ENCODE measurements around the gene GNB5.

The GNB5 gene

DNA sequence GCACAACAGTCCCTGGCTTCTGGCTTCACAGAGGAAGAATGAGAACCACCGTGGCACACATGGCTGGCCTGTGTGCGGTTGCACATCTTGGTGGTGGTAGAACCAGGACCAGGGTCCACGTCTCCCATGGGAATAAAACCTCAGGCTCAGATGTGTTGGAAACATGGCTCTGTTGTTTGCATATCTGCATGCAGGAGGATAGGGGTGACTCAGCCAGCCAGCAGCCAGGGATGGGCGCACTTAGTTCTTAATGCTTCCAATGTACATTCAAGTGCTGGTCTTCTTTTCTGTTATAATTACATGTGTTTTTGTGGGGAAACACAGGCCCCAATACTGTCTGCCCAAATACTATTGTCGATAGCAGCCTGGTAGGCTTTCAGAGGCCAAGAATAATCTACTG, 42.8 kb downstream of the GNB5 start:
- Histone ChIP-seq H3K36me3 (ENCODE audit: control insufficient read depth in 5 of 5, insufficient read depth in 5 of 5, low read length in 5 of 5) (peaks cover 0 to 31% (median 19%) of the 10 kb centered on the region in 5 donors), H3K27me3 (ENCODE audit: control insufficient read depth in 5 of 5, insufficient read depth in 4 of 5, low read length in 5 of 5) (no peaks in the 10 kb centered on the region), H3K4me3 (ENCODE audit: low read depth in 1 of 5, low read length in 5 of 5) (no peak overlapping the region), H3K9ac (ENCODE audit: low read length in 5 of 5) (no peak overlapping the region), H3K27ac (ENCODE audit: low read depth, low read length) (no peak overlapping the region), H3K4me1 (ENCODE audit: control insufficient read depth in 5 of 5, insufficient read depth in 5 of 5, low read length in 5 of 5) (peaks cover 0 to 4% (median 0%) of the 10 kb centered on the region in 5 donors), H3K9me3 (ENCODE audit: control insufficient read depth in 5 of 5, low read length in 5 of 5) (no peaks in the 10 kb centered on the region)

- Histone ChIP-seq H3K4me3 (ENCODE audit: low read depth in 1 of 5, low read length in 5 of 5) (no peak overlapping the region), H3K9ac (ENCODE audit: low read length in 5 of 5) (no peak overlapping the region), H3K27ac (ENCODE audit: low read depth, low read length) (no peak overlapping the region), H3K36me3 (ENCODE audit: control insufficient read depth in 5 of 5, insufficient read depth in 5 of 5, low read length in 5 of 5) (peaks cover 0 to 27% (median 19%) of the 10 kb centered on the region in 5 donors), H3K27me3 (ENCODE audit: control insufficient read depth in 5 of 5, insufficient read depth in 4 of 5, low read length in 5 of 5) (no peaks in the 10 kb centered on the region), H3K9me3 (ENCODE audit: control insufficient read depth in 5 of 5, low read length in 5 of 5) (no peaks in the 10 kb centered on the region), H3K4me1 (ENCODE audit: control insufficient read depth in 5 of 5, insufficient read depth in 5 of 5, low read length in 5 of 5) (peaks cover 0 to 4% (median 0%) of the 10 kb centered on the region in 5 donors)
These were observed 44.4 kb downstream of the GNB5 start for GRCh38 chr15:52146776-52147175.

DNA sequence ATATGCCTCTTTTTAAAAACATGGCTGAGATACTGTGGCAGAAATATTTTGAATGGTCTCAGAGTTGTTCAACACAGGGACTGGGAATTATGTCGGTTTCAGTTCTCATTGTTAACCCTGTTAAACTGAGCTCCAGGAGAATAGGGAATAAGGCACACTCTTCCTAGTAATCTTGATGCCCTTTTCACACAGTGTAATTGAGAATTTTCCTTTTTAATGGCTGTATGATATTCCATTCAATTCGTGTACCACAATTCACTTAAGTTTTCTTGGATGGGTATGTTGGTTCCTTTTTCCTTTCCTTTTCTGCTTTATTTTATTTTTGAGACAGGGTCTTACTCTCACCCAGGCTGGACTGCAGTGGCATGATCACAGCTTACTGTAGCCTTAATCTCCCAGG, 44.9 kb downstream of the GNB5 start:
- H3K27me3 ChIP-seq (ENCODE audit: control insufficient read depth in 5 of 5, insufficient read depth in 4 of 5, low read length in 5 of 5): no peaks in the 10 kb centered on the region
- H3K27ac ChIP-seq (ENCODE audit: low read depth, low read length): no peak overlapping the region
- H3K4me1 ChIP-seq (ENCODE audit: control insufficient read depth in 5 of 5, insufficient read depth in 5 of 5, low read length in 5 of 5): peaks cover 0 to 4% (median 0%) of the 10 kb centered on the region in 5 donors
- no peak overlapping the region for H3K9ac ChIP-seq (ENCODE audit: low read length in 5 of 5)
- peaks cover 0 to 24% (median 16%) of the 10 kb centered on the region in 5 donors for H3K36me3 ChIP-seq (ENCODE audit: control insufficient read depth in 5 of 5, insufficient read depth in 5 of 5, low read length in 5 of 5)
- H3K9me3 ChIP-seq (ENCODE audit: control insufficient read depth in 5 of 5, low read length in 5 of 5): no peaks in the 10 kb centered on the region
- no peak overlapping the region for H3K4me3 ChIP-seq (ENCODE audit: low read depth in 1 of 5, low read length in 5 of 5)

- Histone ChIP-seq H3K9ac (ENCODE audit: low read length in 5 of 5) (no peak overlapping the region), H3K27ac (ENCODE audit: low read depth, low read length) (no peak overlapping the region), H3K36me3 (ENCODE audit: control insufficient read depth in 5 of 5, insufficient read depth in 5 of 5, low read length in 5 of 5) (peaks cover 0 to 16% (median 11%) of the 10 kb centered on the region in 5 donors), H3K4me1 (ENCODE audit: control insufficient read depth in 5 of 5, insufficient read depth in 5 of 5, low read length in 5 of 5) (peaks cover 0 to 5% (median under 1%) of the 10 kb centered on the region in 5 donors), H3K27me3 (ENCODE audit: control insufficient read depth in 5 of 5, insufficient read depth in 4 of 5, low read length in 5 of 5) (no peaks in the 10 kb centered on the region), H3K4me3 (ENCODE audit: low read depth in 1 of 5, low read length in 5 of 5) (no peak overlapping the region), H3K9me3 (ENCODE audit: control insufficient read depth in 5 of 5, low read length in 5 of 5) (no peaks in the 10 kb centered on the region)
These were observed 46.5 kb downstream of the GNB5 start for GRCh38 chr15:52144656-52145178.

DNA sequence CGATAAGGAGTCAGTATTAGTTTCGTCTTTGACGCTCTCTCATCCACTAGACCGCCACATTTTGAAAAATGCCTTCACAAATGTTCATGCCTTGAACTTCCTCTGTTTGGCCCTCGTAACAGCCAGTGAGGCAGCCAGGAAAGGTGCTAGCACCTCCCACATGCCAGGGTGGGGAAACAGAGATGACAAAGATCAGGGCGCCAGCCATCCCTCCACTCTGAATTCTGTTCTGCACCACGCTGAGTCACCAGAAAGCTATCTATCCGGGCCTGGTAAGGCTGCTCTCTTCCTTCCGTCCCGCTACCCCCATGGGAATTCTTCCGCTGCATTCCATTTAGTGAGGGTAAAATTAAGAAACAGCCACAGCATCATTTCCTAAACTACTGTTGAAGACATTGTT, 47.3 kb downstream of the GNB5 start:
- Histone ChIP-seq H3K36me3 (ENCODE audit: control insufficient read depth in 5 of 5, insufficient read depth in 5 of 5, low read length in 5 of 5) (peaks cover 0 to 9% (median 4%) of the 10 kb centered on the region in 5 donors), H3K9me3 (ENCODE audit: control insufficient read depth in 5 of 5, low read length in 5 of 5) (no peaks in the 10 kb centered on the region)

GRCh38 chr15:52140646-52141045, 50.5 kb downstream of the GNB5 start:
- Histone ChIP-seq H3K36me3 (ENCODE audit: control insufficient read depth in 5 of 5, insufficient read depth in 5 of 5, low read length in 5 of 5) (peaks cover 0 to 5% (median 0%) of the 10 kb centered on the region in 5 donors), H3K9me3 (ENCODE audit: control insufficient read depth in 5 of 5, low read length in 5 of 5) (no peaks in the 10 kb centered on the region), H3K4me3 (ENCODE audit: low read depth in 1 of 5, low read length in 5 of 5) (no peak overlapping the region), H3K9ac (ENCODE audit: low read length in 5 of 5) (no peak overlapping the region), H3K4me1 (ENCODE audit: control insufficient read depth in 5 of 5, insufficient read depth in 5 of 5, low read length in 5 of 5) (peaks cover 2 to 33% (median 26%) of the 10 kb centered on the region in 5 donors), H3K27me3 (ENCODE audit: control insufficient read depth in 5 of 5, insufficient read depth in 4 of 5, low read length in 5 of 5) (no peaks in the 10 kb centered on the region), H3K27ac (ENCODE audit: low read depth, low read length) (no peak overlapping the region)

More for the DNA sequence above, 47.3 kb downstream of the GNB5 start:
- Histone ChIP-seq H3K4me1 (ENCODE audit: control insufficient read depth in 5 of 5, insufficient read depth in 5 of 5, low read length in 5 of 5) (peaks cover 0 to 11% (median 6%) of the 10 kb centered on the region in 5 donors), H3K4me3 (ENCODE audit: low read depth in 1 of 5, low read length in 5 of 5) (no peak overlapping the region), H3K27me3 (ENCODE audit: control insufficient read depth in 5 of 5, insufficient read depth in 4 of 5, low read length in 5 of 5) (no peaks in the 10 kb centered on the region), H3K9ac (ENCODE audit: low read length in 5 of 5) (no peak overlapping the region), H3K27ac (ENCODE audit: low read depth, low read length) (no peak overlapping the region)

- Histone ChIP-seq H3K9ac (ENCODE audit: low read length in 5 of 5) (peak overlapping the region in 2 of 5 donors; percentile 21 to 41), H3K4me3 (ENCODE audit: low read depth in 1 of 5, low read length in 5 of 5) (no peak overlapping the region), H3K9me3 (ENCODE audit: control insufficient read depth in 5 of 5, low read length in 5 of 5) (no peaks in the 10 kb centered on the region), H3K36me3 (ENCODE audit: control insufficient read depth in 5 of 5, insufficient read depth in 5 of 5, low read length in 5 of 5) (peaks cover 0 to 6% (median 0%) of the 10 kb centered on the region in 5 donors), H3K27me3 (ENCODE audit: control insufficient read depth in 5 of 5, insufficient read depth in 4 of 5, low read length in 5 of 5) (no peaks in the 10 kb centered on the region), H3K27ac (ENCODE audit: low read depth, low read length) (no peak overlapping the region), H3K4me1 (ENCODE audit: control insufficient read depth in 5 of 5, insufficient read depth in 5 of 5, low read length in 5 of 5) (peaks cover 2 to 36% (median 30%) of the 10 kb centered on the region in 5 donors)
These were observed 51.4 kb downstream of the GNB5 start for GRCh38 chr15:52139599-52140462.

- peaks cover 2 to 36% (median 26%) of the 10 kb centered on the region in 5 donors for H3K4me1 ChIP-seq (ENCODE audit: control insufficient read depth in 5 of 5, insufficient read depth in 5 of 5, low read length in 5 of 5)
- H3K4me3 ChIP-seq (ENCODE audit: low read depth in 1 of 5, low read length in 5 of 5): no peak overlapping the region
- H3K27me3 ChIP-seq (ENCODE audit: control insufficient read depth in 5 of 5, insufficient read depth in 4 of 5, low read length in 5 of 5): no peaks in the 10 kb centered on the region
- H3K36me3 ChIP-seq (ENCODE audit: control insufficient read depth in 5 of 5, insufficient read depth in 5 of 5, low read length in 5 of 5): peaks cover 0 to 7% (median 0%) of the 10 kb centered on the region in 5 donors
- no peak overlapping the region for H3K27ac ChIP-seq (ENCODE audit: low read depth, low read length)
- no peak overlapping the region for H3K9ac ChIP-seq (ENCODE audit: low read length in 5 of 5)
- H3K9me3 ChIP-seq (ENCODE audit: control insufficient read depth in 5 of 5, low read length in 5 of 5): no peaks in the 10 kb centered on the region
These were observed 53.5 kb downstream of the GNB5 start for GRCh38 chr15:52137432-52138357.

GRCh38 chr15:52136442-52136980, 54.7 kb downstream of the GNB5 start:
- Histone ChIP-seq H3K9ac (ENCODE audit: low read length in 5 of 5) (no peak overlapping the region), H3K9me3 (ENCODE audit: control insufficient read depth in 5 of 5, low read length in 5 of 5) (no peaks in the 10 kb centered on the region), H3K36me3 (ENCODE audit: control insufficient read depth in 5 of 5, insufficient read depth in 5 of 5, low read length in 5 of 5) (peaks cover 0 to 7% (median 0%) of the 10 kb centered on the region in 5 donors), H3K27me3 (ENCODE audit: control insufficient read depth in 5 of 5, insufficient read depth in 4 of 5, low read length in 5 of 5) (no peaks in the 10 kb centered on the region), H3K4me1 (ENCODE audit: control insufficient read depth in 5 of 5, insufficient read depth in 5 of 5, low read length in 5 of 5) (peaks cover 2 to 36% (median 26%) of the 10 kb centered on the region in 5 donors), H3K27ac (ENCODE audit: low read depth, low read length) (no peak overlapping the region), H3K4me3 (ENCODE audit: low read depth in 1 of 5, low read length in 5 of 5) (peak overlapping the region in 1 of 5 donors; percentile 15)
